HepG2 (cell line): Measurements from ENCODE around the gene NEURL4. TPM values are rescaled to one million over a fixed set of nuclear protein-coding genes. Genes with fewer than 3 reads are reported as not detected.

Experiments used
- CBFB ChIP-seq: sonication (generic); formaldehyde crosslinking; IDR thresholded peaks from 2 replicates; pipeline ENCODE4 v1.4.0; 2020; ENCODE audit warnings: missing genetic modification reagents
- CBX2 ChIP-seq, 2 experiments: fragments of 200-600 bp in 1 of 2; sonication (generic); formaldehyde crosslinking in 1 of 2; IDR thresholded peaks; 2 replicates each; pipeline versions ENCODE4 v1.7.0 to v1.8.1; 2018 to 2022; ENCODE audit warnings: low read depth in 2 of 2, low read length in 1 of 2, mild to moderate bottlenecking in 1 of 2, missing genetic modification reagents in 1 of 2
- CSRNP1 ChIP-seq: sonication (generic); formaldehyde crosslinking; IDR thresholded peaks from 2 replicates; pipeline ENCODE4 v1.8.1; 2023; ENCODE audit warnings: mild to moderate bottlenecking, missing genetic modification reagents
- FOXO1 ChIP-seq: sonication (generic); formaldehyde crosslinking; IDR thresholded peaks from 2 replicates; pipeline ENCODE4 v1.4.0; 2020; ENCODE audit warnings: missing genetic modification reagents
- IKZF5 ChIP-seq: IDR thresholded peaks from 2 replicates; pipeline ENCODE4 v1.6.1; 2018; ENCODE audit warnings: missing genetic modification reagents, mild to moderate bottlenecking, missing compliant biosample characterization
- KLF6 ChIP-seq: IDR thresholded peaks from 2 replicates; pipeline ENCODE4 v1.8.0; 2016; ENCODE audit warnings: missing biosample characterization, missing genetic modification reagents
- MAZ ChIP-seq, 2 experiments: sonication (generic) in 1 of 2; formaldehyde crosslinking in 1 of 2; IDR thresholded peaks; 2 replicates each; pipeline versions ENCODE4 v1.5.0 to v1.6.1; 2012 to 2020; ENCODE audit warnings: low read depth in 2 of 2, mild to moderate bottlenecking in 2 of 2, borderline replicate concordance in 1 of 2, improper control_type of control experiment in 1 of 2, low read length in 1 of 2, missing genetic modification reagents in 1 of 2, moderate library complexity in 1 of 2
- NFKB2 ChIP-seq: sonication (generic); formaldehyde crosslinking; IDR thresholded peaks from 2 replicates; pipeline ENCODE4 v1.4.0; 2020; ENCODE audit warnings: missing genetic modification reagents, borderline replicate concordance
- PITX1 ChIP-seq: sonication (generic); formaldehyde crosslinking; IDR thresholded peaks from 2 replicates; pipeline ENCODE4 v1.5.1; 2020; ENCODE audit warnings: mild to moderate bottlenecking, missing genetic modification reagents
- SRSF9 ChIP-seq: fragments of 200-400 bp; formaldehyde crosslinking; IDR thresholded peaks from 2 replicates; pipeline ENCODE4 v1.6.1; 2018; ENCODE audit warnings: borderline replicate concordance, mild to moderate bottlenecking, low read depth, low read length; ENCODE audit not compliant: insufficient read depth, poor library complexity, severe bottlenecking
- TFE3 ChIP-seq: IDR thresholded peaks from 2 replicates; pipeline ENCODE4 v1.6.1; 2016
- ZBED4 ChIP-seq: sonication (generic); formaldehyde crosslinking; IDR thresholded peaks from 2 replicates; pipeline ENCODE4 v1.4.0; 2020; ENCODE audit warnings: missing genetic modification reagents, borderline replicate concordance
- ZBTB34 ChIP-seq: sonication (generic); formaldehyde crosslinking; IDR thresholded peaks from 2 replicates; pipeline ENCODE4 v1.8.0; 2022; ENCODE audit warnings: mild to moderate bottlenecking, missing genetic modification reagents
- ZC3H13 ChIP-seq: sonication (generic); formaldehyde crosslinking; IDR thresholded peaks from 2 replicates; pipeline ENCODE4 v1.8.1; 2023; ENCODE audit warnings: mild to moderate bottlenecking, missing genetic modification reagents, moderate library complexity
- ZFP37 ChIP-seq: sonication (generic); formaldehyde crosslinking; IDR thresholded peaks from 2 replicates; pipeline ENCODE4 v1.4.0; 2020; ENCODE audit warnings: missing genetic modification reagents, borderline replicate concordance
- ZNF329 ChIP-seq: sonication (generic); formaldehyde crosslinking; IDR thresholded peaks from 2 replicates; pipeline ENCODE4 v1.9.0; 2021; ENCODE audit warnings: low read depth, mild to moderate bottlenecking, missing genetic modification reagents
- ZNF557 ChIP-seq: sonication (generic); formaldehyde crosslinking; IDR thresholded peaks from 2 replicates; pipeline ENCODE4 v1.4.0; 2020; ENCODE audit warnings: missing genetic modification reagents
- ZSCAN20 ChIP-seq: sonication (generic); formaldehyde crosslinking; IDR thresholded peaks from 2 replicates; pipeline ENCODE4 v1.4.0; 2020; ENCODE audit warnings: missing genetic modification reagents, mild to moderate bottlenecking, borderline replicate concordance
- polyA plus RNA-seq, 8 experiments: library from polyadenylated mRNA; depleted of rRNA in 3 of 8; stranded (reverse) in 7 of 8; unstranded in 1 of 8; fragments of >200 nt; fragmentation: Illumina TruSeq in 4 of 8; extraction: Trizol in 4 of 8; gene quantifications; 2 replicates each; pipeline versions ENCODE4 v1.2.1 to v1.2.3, GENCODE V29; 2011 to 2016; ENCODE audit warnings: low read depth in 4 of 8, missing spikeins in 1 of 8, mixed read lengths in 1 of 8; ENCODE audit not compliant: insufficient read depth in 1 of 8
- total RNA-seq, 5 experiments: library from RNA; depleted of rRNA; stranded (reverse); fragments of >200 nt; fragmentation: Illumina TruSeq; extraction: Trizol; gene quantifications; 2 replicates each; pipeline ENCODE4 v1.2.3, GENCODE V29; 2016; ENCODE audit warnings: low read depth in 1 of 5

The NEURL4 gene
- total and polyA plus RNA-seq, 2 of the 13 experiments (the other 11 are each of a cell fraction or from before 2014, with no cell fraction given): 14.8 to 15.7 TPM

- no peak for TF ChIP-seq SRSF9
- TF ChIP-seq KLF6 (CRISPR knock-in tag): peak; percentile 79; the same call in 1 of the 2 replicates
- TF ChIP-seq MAZ (IDR thresholded peaks at IDR 0.05; ENCODE audit: borderline replicate concordance, low read depth, low read length): no peak
- peak; percentile 82 for TF ChIP-seq MAZ (CRISPR knock-in tag; IDR thresholded peaks at IDR 0.05; ENCODE audit: low read depth)
- TF ChIP-seq CSRNP1 (CRISPR knock-in tag): peak; percentile 48; the same call in 1 of the 2 replicates
- TF ChIP-seq ZFP37 (CRISPR knock-in tag): no peak
- peak; percentile 30; the same call in 1 of the 2 replicates for TF ChIP-seq FOXO1 (CRISPR knock-in tag)
- TF ChIP-seq ZC3H13: no peak
- TF ChIP-seq ZNF557: no peak
- TF ChIP-seq ZBED4 (CRISPR knock-in tag): no peak; the same call in 1 of the 2 replicates
- TF ChIP-seq NFKB2: peak; percentile 72; the same call in 1 of the 2 replicates
- TF ChIP-seq TFE3 (CRISPR knock-in tag): peak; percentile 30; the same call in 1 of the 2 replicates
- no peak for TF ChIP-seq PITX1 (CRISPR knock-in tag)
- no peak for TF ChIP-seq ZBTB34 (CRISPR knock-in tag)
- peak; percentile 79; the same call in 1 of the 2 replicates for TF ChIP-seq CBFB (CRISPR knock-in tag)
- no peak for TF ChIP-seq ZSCAN20
- no peak for TF ChIP-seq ZNF329 (CRISPR knock-in tag)
- TF ChIP-seq CBX2 (IDR thresholded peaks at IDR 0.05; ENCODE audit: low read depth, low read length): no peak
- no peak for TF ChIP-seq CBX2 (CRISPR knock-in tag; IDR thresholded peaks at IDR 0.05; ENCODE audit: low read depth)
- peak; percentile 18; the same call in 1 of the 2 replicates for TF ChIP-seq IKZF5 (CRISPR knock-in tag)
These were observed 32.8 kb downstream of the NEURL4 start (continued) for GRCh38 chr17:7296189-7296861.
